HG02885 (cell line): ENCODE results near the gene LRRC71.

ENCODE experiments used
- ATAC-seq: cut with Tn5 transposase; IDR thresholded peaks from one replicate; pipeline ENCODE4 v1.9.1; 2021; ENCODE audit warnings: mild to moderate bottlenecking; ENCODE audit not compliant: unreplicated experiment, poor library complexity

Gene LRRC71

DNA sequence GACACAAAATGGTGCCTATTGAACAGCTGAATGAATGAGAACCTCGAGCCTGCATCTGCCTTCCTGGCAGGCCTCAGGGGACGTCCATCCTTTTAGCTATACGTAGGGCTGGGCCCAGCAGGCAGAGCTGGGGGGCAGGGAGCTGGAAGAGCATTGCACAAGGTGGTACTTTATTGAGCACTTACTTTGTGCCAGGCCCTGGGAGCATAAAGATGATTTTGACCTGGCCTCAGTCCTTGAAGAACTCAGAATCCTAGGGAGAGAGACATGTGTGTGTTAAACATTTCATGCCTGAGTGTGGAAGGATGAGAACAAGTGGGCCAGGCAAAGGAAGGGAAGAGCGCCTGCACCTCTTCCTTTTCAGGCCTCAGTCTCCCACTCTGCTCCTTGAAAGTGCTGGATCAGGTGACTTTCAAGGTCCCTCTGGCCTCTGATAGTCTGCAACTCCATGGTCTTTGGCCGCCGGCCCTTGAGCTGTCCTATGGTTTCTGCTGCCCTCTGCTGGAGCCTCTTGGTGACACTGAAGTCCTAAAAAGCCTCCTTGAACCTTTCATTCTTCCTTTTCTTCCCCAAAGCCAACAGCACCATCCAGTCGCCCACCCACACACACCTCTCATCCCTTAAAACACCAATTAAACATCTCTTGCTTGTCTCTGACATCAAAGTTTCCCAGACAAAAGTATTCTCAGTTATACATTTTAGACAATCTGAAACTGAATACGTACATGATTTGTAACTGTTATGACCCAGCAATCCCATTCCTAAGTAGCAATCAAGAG lies 30.4 kb upstream of the LRRC71 start:
- ATAC-seq, result peak; percentile 41

DNA sequence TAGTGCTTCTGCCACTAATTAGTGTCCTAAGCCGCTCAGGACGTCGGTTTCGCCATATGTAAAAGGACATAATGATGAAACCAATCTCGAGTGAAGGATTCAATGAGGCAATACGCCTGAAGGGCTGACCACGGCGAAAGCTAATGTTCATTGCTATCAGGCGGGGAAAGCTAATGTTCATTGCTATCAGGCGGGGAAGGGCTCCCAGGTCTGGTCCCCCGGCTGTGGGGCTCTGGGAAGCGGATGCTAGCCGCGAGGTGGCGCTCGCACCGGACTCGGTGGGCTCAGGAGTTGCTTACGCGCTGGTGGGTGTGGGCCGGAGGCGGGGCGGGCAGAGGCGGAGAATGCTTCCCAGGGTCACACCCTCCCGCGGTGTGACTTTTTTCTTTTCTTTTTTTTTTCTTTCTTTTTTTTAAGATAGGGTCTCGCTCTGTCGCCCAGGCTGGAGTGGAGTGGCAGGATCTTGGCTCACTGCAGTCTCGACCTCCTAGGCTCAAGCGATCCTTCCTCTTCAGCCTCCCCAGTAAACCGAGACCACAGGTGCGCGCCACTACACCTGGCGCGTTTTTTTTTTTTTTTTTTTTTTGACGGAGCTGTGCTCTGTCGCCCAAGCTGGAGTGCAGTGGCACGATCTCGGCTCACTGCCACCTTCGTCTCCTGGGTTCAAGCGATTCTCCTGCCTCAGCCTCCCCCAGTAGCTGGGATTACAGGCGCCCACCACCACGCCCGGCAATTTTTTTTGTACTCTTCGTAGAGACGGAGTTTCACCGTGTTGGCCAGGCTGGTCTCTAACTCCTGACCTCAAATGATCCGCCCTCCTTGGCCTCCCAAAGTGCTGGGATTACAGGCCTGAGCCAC lies 28.0 kb upstream of the LRRC71 start:
- peak; percentile 63 for ATAC-seq

DNA sequence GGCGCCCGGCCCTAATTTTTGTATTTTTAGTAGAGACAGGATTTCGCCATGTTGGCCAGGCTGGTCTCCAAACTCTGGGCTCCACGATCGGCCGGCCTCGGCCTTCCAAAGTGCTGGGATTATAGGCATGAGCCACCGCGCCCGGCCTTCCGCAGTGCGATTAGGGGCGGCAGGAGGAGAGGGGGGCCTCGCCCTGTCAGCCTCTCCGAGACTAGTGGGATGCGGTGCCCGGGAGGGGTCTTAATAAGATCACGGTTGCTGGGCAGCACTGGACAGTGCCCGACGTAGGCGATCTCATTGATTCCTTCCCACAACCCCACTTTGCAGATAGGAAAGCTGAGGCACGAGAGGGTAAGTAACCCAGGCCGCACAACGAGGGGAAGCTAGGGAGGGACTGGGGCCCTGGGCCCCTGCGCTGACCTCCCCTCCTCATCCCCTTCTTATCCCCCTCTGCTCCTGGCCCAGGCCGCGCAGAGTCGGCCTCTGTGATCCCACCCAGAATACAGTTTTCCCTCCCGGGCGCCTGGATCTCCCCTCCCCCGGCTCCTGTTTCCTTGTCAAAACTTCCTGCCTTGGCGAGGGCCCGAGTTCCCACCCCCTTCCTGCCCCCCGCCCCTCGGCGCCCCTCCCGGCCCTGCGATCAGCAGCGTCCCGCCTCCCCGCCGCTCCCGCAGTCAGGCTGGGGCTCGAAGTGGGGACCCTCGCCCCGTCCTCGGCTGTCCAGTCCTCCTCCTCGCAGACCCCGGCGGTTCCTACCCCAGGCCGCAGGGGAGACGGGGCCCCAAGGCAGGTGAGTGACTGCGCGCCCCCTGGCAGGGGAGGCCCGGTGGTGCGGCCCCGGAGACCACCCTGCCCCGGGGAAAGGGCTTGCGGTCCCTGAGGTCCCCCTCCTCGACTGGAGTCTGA lies 27.1 kb upstream of the LRRC71 start, which contains the start of gene PEAR1:
Gene PEAR1 (plus strand): TSS at position 671 of the 906 bp plus-strand sequence. CDS start 10,209 bp downstream, outside the sequence.
- ATAC-seq, result no peak

DNA sequence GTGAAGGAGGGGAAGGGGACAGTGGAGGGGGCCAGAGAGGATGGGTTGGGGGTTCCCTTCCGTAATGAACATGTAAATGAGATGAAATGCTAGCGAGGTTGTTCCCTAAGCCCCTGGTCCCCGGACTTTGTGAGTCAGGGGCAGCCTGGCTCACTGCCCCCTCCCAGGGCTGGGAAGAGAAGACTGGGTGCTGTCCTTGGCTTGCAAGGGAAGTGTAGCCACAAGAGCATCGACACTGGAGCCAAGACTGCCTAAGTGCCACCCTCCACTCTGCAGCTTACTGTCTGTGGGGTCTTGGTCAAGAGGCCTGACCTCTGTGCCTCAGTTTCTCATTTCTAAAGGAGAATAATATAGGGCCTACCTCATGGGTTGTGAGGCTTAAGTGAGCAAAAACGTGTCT lies 26.4 kb upstream of the LRRC71 start:
- no peak for ATAC-seq

DNA sequence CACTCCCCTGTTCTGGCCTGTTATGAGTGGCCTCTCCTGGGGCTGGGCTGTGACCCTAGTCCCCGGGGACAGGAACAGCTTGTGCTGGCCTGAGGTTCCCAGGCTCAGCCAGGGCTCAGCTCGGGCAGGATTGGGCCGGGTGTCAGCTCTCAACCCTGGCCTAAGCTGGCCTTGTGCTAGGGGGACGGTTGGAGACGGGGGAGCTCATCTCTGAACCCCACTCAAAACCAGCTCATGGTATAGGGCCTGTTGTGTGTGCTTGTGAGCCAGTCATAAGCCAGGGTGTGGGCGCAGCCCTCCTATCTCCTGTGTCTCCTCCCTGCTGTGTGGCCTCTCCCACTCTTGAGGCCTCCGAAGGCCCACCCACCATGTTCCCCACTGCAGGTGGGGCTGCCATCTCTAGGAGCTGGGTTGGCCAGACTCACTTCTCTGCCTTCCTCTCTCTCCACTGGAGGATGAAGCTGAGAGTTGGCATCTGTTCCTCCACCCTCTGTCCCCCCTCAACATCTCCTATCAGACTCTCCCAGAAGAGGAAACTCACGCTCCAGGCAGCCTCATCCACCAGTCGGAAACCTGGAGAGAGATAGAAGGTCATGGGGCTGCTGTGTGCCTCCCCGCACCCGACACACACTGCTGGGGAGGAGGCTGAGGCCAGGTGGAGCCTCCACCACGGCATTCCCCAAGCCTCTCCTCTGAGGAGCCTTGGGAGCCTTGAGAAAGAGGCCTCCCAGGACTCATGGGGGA lies 25.5 kb upstream of the LRRC71 start:
- no peak for ATAC-seq

DNA sequence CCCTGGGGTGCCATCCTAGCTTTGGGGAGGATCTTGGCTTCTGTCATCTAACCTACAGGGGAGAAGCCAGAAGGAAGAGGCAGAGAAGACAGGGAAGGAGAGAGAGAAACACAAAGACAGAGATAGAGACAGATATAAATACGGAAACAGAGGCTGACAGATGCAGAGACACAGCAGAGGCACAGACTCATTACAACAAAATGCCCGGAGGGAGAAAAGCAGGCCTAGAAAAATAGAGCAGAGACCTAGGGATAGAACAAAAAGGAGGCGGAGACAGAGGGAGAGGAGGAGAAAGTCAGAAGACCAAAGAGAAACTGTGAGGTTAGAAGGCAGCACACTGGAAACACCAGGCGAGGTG lies 25.0 kb upstream of the LRRC71 start:
- ATAC-seq, result no peak

DNA sequence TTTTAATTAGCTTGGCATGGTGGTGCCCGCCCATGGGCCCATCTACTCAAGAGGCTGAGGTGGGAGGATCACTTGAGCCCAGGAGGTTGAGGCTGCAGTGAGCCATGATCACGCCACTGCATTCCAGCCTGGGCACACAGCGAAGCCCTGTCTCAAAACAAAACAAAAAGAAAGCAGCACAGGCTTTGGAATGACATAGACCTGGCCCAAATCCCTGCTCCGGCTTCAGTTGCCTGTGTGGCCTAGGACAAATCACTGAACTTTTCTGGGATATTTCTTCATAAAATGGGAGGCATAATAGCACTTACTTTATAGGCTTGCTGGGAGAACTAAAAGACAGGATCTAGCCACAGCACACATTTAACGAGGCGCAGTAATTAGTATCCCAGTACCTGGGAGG lies 24.5 kb upstream of the LRRC71 start:
- no peak for ATAC-seq

DNA sequence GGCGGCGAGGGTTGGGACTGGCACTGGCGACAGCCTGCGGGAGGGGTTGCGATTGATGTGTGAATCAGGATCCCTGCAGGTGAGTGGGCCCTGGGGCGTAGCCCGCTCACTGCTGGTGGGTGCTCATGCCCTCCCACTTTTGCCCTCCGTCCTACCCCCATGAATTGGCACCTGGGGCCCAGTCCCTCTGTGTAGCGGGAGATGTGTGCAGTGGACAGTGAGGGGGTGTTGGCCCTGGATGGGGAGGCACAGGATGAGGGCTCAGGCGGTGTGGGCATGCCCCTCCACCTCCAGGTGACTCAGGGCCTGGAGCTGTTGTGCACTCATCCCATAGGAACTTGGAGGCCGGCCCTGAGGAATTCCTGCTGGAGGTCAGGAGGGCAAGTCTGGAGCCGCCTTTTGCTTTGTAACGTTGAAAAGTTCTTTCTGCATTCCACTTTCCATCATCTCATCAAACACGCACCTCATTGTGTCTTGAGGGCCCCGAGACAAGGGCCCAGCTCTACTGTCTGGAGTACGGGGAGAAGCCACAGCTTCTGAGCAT lies 23.9 kb upstream of the LRRC71 start:
- ATAC-seq, result no peak

DNA sequence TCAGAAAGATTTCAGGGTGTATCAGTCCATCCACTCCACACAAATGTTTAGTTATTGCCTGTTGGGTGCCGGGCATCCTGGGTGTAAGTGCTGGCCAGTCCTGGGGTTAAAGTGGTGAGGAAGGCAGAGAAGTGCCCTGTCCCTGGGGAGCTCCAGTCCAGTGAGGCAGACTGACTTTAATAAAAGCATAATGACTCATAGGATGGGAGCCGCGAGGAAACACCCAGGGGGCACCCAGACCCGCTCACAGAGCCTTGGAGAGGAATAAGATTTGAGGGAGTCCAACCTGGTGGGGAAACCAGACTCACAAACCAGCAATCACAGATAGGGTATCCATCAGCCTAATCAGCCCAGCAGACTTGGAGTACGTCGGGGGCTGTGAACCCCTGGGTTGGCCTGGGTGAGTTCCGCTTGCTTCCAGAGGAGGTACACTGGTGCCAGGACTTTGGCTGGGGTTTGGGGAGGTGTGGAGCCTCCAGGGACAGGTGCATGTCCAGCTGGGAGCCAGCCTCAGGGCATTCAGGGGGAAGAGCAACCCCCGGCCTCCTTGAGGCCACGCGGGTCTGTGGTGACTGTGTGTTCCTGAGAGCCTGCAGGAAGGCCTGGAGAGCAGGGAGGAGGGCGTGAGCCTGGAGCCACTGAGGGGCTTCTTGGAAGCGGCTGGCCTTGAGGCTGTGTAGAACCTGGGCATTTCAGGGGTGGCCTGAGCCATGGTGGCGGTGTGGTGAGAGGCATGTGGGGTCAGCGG lies 23.2 kb upstream of the LRRC71 start:
- ATAC-seq, result no peak

DNA sequence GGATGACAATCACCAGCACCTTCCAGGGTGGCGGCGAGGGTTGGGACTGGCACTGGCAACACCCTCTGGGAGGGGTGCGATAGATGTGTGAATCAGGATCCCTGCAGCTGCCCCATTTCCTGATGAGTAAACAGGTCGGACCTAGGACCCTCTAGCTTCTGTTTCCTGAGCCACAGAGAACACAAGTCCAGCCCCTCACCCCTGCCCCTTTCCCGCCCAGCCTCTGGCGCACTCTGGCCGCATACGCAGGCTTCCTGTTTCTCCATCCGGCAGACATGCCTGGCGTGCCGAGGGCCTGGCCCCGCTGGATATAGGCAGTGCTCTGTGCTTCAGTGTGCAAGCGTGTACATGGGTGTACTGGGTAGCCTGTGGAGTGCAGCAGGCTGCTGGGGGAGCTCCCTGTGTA lies 22.3 kb upstream of the LRRC71 start:
- no peak for ATAC-seq

DNA sequence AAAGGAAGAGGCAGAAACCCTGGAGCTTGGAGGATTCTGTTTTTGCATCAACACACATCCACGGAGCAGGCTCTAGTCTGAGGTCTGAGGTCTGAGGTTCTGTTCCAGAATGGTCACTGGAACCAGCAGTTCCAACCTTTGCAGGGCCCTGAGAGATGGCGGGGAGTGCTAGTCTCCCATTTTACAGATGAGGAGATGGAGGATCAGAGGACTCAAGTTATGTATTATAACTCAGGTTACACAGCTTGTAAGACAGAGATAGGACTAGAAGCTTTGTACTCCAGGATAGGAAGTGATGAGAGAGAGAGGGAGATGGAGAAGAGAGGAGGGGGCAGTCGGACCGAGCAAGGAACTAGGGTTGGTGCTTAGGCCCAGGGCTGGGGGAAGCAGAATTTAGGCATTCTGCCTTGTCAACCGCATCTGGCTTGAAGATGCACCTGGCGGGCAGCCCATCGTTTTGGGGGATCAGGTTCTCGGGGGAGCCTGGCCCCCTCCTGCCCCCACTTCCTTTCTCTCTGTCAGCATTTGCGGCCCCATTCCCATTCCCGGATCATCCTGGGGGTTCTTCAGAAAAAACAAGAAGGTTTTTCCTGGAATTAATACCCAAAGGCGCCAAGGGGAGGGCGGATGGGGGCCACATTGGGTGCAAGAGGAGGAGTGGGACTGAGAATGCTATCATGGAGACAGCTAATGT lies 21.3 kb upstream of the LRRC71 start:
- no peak for ATAC-seq

DNA sequence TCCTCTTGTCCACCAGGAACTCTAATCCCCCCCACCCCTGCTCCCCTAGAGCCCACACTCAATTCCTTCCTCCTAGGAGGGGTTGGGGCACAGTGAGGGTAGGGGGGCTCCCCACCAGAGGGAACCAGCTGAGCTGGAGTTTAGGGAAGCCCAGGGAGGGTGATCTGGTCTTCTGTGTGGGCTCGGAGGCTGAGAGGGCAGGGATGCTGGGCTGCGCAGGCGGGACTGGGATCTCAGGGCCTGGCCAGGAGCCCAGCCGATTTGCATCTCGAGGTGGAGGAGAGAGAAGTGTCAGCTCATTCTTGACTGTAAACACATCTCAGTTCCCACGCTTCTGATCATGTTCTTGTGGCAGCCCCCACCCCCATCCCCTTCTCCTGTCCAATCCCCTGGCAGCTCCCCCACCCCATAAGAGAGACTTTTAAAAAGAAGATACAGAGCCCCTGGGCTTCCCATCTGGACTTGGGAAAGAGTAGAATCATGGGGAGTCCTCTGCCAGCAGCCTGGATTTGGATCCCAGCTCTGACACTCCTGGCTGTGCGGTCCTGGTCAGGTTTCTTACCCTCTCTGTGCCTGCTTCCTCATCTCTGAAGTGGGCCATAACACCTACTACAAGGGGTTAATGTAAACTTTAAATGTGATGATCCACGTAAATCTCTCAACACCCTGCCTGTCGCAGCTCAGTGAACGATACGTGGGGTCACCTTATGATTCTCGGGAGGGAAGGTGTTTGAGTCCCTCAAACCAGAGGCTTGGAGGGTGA lies 20.3 kb upstream of the LRRC71 start:
- no peak for ATAC-seq

DNA sequence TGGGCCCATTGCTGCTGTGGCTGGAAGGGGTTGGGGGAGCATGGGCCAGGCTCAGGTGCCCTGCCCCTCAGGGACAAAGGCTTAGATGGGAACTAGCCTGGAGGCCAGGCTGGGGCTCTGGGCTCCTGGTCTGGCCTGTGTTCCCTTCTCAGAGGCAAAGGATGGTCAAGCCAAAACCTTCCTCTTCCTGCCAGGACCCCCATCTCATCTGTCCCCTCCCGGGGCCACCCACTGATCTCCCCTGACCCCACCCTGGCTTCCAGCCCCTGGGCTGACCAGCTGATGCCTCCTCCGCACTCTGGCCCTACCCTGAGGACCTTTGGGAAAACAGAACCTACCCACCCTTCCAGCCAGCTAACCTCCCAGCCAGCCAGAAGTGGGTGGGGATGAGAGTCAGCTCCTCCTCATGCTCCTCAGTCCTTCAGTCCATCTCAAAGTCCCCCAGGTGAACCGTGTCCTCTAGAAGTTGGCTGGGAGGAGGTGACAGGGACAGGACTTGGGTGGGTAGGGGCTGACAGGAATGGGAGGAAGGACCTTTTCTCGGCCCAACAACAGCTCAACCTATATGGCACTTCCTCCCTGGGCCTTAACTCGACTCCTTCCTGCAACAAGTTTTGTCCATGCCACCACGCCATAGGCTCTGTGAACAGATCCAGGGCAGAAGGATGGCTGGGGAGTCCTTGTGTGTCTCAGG lies 19.4 kb upstream of the LRRC71 start:
- no peak for ATAC-seq

DNA sequence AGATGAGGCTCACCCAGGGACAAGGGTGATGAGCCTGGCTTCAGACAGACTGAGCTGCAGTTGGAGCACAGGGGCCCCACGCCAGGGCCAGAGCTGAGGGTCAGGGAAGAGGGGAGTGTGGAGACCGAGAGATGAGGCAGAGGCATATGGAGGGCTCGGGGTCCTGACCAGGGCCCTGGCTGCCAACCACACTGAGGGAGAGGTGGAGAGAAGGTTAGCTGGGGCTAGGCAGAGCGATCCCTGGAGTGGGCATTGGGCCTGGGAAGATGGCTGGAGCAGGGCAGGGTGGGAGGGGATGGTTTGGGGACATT lies 18.9 kb upstream of the LRRC71 start:
- ATAC-seq, result no peak

DNA sequence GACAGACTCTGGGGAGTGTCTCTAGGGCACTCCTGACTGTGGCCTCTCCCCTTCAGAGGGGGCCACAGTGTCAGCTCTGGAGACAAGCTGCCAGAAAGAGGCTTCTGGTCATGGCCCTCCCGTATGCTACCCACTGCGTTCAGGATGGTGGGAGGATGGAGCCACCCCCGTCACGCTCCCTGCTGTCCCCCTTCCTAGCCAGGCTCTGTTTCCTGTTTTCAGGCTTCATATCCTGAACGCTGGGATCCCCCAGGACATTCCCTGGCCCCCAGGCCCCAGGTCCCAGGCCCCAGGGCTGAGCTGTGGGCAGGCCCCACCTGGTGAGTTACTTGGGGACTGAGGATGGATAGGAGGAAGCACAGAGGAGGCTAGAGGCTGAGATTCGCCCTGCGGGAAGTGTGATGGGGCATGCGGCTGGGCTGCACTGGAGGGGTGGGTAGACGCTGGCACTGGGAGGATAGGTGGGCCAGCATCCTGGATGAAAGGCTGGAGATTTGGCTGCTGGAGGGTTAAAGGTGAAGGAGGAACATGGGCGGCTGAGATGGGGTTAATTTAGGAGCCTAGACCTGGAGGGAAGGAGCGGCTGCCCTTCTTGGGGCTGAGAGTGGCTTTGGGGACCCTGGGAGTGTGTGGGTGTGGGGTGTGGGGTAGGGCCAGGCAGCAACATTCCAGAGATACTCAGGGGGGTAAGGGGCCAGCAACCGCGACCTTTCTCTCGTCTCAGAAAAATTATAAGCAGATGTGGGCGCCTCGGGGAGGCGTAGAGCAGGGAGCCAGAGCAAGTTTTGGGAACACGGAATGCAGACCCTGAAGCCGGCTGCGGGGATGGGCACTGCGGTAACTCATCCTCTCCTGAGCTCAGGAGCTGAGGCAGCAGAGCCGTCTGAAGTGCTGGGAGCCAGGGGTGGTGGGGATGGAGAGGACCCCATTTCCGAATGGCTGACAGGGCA lies 18.2 kb upstream of the LRRC71 start:
- ATAC-seq, result no peak
